GM23338 (cell line): ENCODE data around the gene OR14A16. TPM values are rescaled to one million over a fixed set of nuclear protein-coding genes. Genes with fewer than 3 reads are reported as not detected.

Experiments
- ATAC-seq: fragments of 200-7000 bp; cut with Tn5 transposase; 3 replicates; pipeline ENCODE4 v1.9.1; 2020
- DNase-seq: peaks from one replicate; pipeline ENCODE4 v3.0.0-alpha.2; 2015; ENCODE audit warnings: low spot score
- H2AFZ ChIP-seq: fragments of 200-600 bp; sonication (generic); 2 replicates; pipeline ENCODE4 v1.8.0; 2016; ENCODE audit warnings: antibody characterized with exemption, mild to moderate bottlenecking, moderate library complexity
- H3F3A ChIP-seq: fragments of 200-600 bp; sonication (generic); replicated peaks from 2 replicates; pipeline ENCODE4 v1.8.0; 2017; ENCODE audit warnings: antibody characterized with exemption, mixed run types, low read depth
- H3K27ac ChIP-seq: fragments of 200-600 bp; sonication (generic); 2 replicates; pipeline ENCODE4 v1.6.1; 2016; ENCODE audit warnings: low read depth
- H3K27me3 ChIP-seq: fragments of 200-600 bp; sonication (generic); 2 replicates; pipeline ENCODE4 v1.8.0; 2016; ENCODE audit warnings: mild to moderate bottlenecking, mixed run types, moderate library complexity; ENCODE audit not compliant: insufficient read depth
- H3K36me3 ChIP-seq: fragments of 200-600 bp; sonication (generic); 2 replicates; pipeline ENCODE4 v1.8.0; 2016; ENCODE audit warnings: mild to moderate bottlenecking; ENCODE audit not compliant: insufficient read depth
- H3K4me1 ChIP-seq: fragments of 200-600 bp; sonication (generic); 2 replicates; pipeline ENCODE4 v1.8.0; 2016; ENCODE audit warnings: mild to moderate bottlenecking, moderate library complexity; ENCODE audit not compliant: insufficient read depth
- H3K4me2 ChIP-seq: fragments of 200-600 bp; sonication (generic); 2 replicates; pipeline ENCODE4 v1.7.1; 2017; ENCODE audit warnings: mixed run types
- H3K4me3 ChIP-seq: fragments of 200-600 bp; sonication (generic); 2 replicates; pipeline ENCODE4 v1.6.1; 2016; ENCODE audit warnings: mixed run types
- H3K79me2 ChIP-seq: fragments of 200-600 bp; sonication (generic); replicated peaks from 2 replicates; pipeline ENCODE4 v1.8.0; 2017; ENCODE audit warnings: mild to moderate bottlenecking; ENCODE audit not compliant: insufficient read depth
- H3K9me2 ChIP-seq: fragments of 200-600 bp; sonication (generic); 2 replicates; pipeline ENCODE4 v1.8.0; 2017; ENCODE audit not compliant: insufficient read depth
- H4K20me1 ChIP-seq: fragments of 200-600 bp; sonication (generic); replicated peaks from 2 replicates; pipeline ENCODE4 v1.8.0; 2017; ENCODE audit warnings: mild to moderate bottlenecking; ENCODE audit not compliant: insufficient read depth
- H3K27ac Mint-ChIP-seq: 2 replicates; pipeline ENCODE4 v1.8.0; 2020; ENCODE audit warnings: inconsistent platforms, mild to moderate bottlenecking, moderate library complexity, mixed read lengths
- H3K27me3 Mint-ChIP-seq: 3 replicates; pipeline ENCODE4 v1.8.0; 2022; ENCODE audit warnings: low read depth, mild to moderate bottlenecking, moderate library complexity, mixed read lengths, inconsistent platforms; ENCODE audit not compliant: insufficient read depth, poor library complexity
- H3K36me3 Mint-ChIP-seq: 3 replicates; pipeline ENCODE4 v1.8.0; 2021; ENCODE audit warnings: low read depth, mild to moderate bottlenecking, inconsistent platforms, moderate library complexity, mixed read lengths
- H3K4me1 Mint-ChIP-seq: 3 replicates; pipeline ENCODE4 v1.8.0; 2020; ENCODE audit warnings: mild to moderate bottlenecking, inconsistent platforms, mixed read lengths
- H3K4me3 Mint-ChIP-seq: 3 replicates; pipeline ENCODE4 v1.8.0; 2021; ENCODE audit warnings: moderate library complexity, mild to moderate bottlenecking, inconsistent platforms, mixed read lengths
- H3K9me3 Mint-ChIP-seq: 3 replicates; pipeline ENCODE4 v1.8.0; 2020; ENCODE audit warnings: moderate library complexity, mild to moderate bottlenecking, inconsistent platforms, mixed read lengths
- CREB1 ChIP-seq: fragments of 250-450 bp; sonication (Bioruptor Pico); IDR thresholded peaks from 2 replicates; pipeline ENCODE4 v1.5.0; 2020; ENCODE audit warnings: low read depth, mild to moderate bottlenecking, moderate library complexity
- EZH2 ChIP-seq: fragments of 200-600 bp; sonication (generic); IDR thresholded peaks from one replicate; pipeline ENCODE4 v1.8.0; 2017; ENCODE audit warnings: antibody characterized with exemption, mild to moderate bottlenecking, low read depth; ENCODE audit not compliant: unreplicated experiment
- EZH2phosphoT487 ChIP-seq: fragments of 200-600 bp; sonication (generic); IDR thresholded peaks from one replicate; pipeline ENCODE4 v1.8.1; 2018; ENCODE audit warnings: antibody characterized with exemption; ENCODE audit not compliant: unreplicated experiment
- JUNB ChIP-seq: IDR thresholded peaks from one replicate; pipeline ENCODE4 v1.6.1; 2016; ENCODE audit warnings: antibody characterized with exemption; ENCODE audit not compliant: unreplicated experiment
- NANOG ChIP-seq: IDR thresholded peaks from 2 replicates; pipeline ENCODE4 v1.6.1; 2016; ENCODE audit warnings: antibody characterized with exemption, borderline replicate concordance
- POLR2AphosphoS5 ChIP-seq: IDR thresholded peaks from 2 replicates; pipeline ENCODE4 v1.6.1; 2016; ENCODE audit warnings: antibody characterized with exemption, low read depth
- REST ChIP-seq: IDR thresholded peaks from one replicate; pipeline ENCODE4 v1.6.1; 2018; ENCODE audit warnings: antibody characterized with exemption; ENCODE audit not compliant: unreplicated experiment
- STAT1 ChIP-seq: IDR thresholded peaks from one replicate; pipeline ENCODE4 v1.6.1; 2016; ENCODE audit warnings: antibody characterized with exemption; ENCODE audit not compliant: unreplicated experiment
- ZNF114 ChIP-seq: fragments of 250-450 bp; sonication (Bioruptor Pico); IDR thresholded peaks from 2 replicates; pipeline ENCODE4 v1.5.0; 2020; ENCODE audit warnings: mild to moderate bottlenecking, moderate library complexity
- ZNF331 ChIP-seq: fragments of 250-450 bp; sonication (Bioruptor Pico); IDR thresholded peaks from 2 replicates; pipeline ENCODE4 v1.5.0; 2020; ENCODE audit warnings: low read depth, mild to moderate bottlenecking, moderate library complexity
- polyA plus RNA-seq: library from polyadenylated mRNA; unstranded; fragments of >200 nt; fragmentation: Nextera tagmentation; extraction: Ambion mirVana; gene quantifications from 2 replicates; pipeline ENCODE4 v1.2.1, GENCODE V29; 2016
- total RNA-seq: library from RNA; depleted of rRNA; stranded (reverse); fragments of >200 nt; shearing (Covaris generic); gene quantifications from 2 replicates; pipeline ENCODE4 v1.2.3, GENCODE V29; 2014
- TF ChIP-seq, protein P1 (sequence below): IDR thresholded peaks from 2 replicates; pipeline ENCODE4 v1.6.1; 2016; ENCODE audit warnings: antibody characterized with exemption
- TF ChIP-seq, protein P2 (sequence below), 2 experiments: fragments of 200-600 bp in 1 of 2; sonication (generic) in 1 of 2; conservative IDR thresholded peaks; 2 replicates each; pipeline versions ENCODE4 v1.5.1 to v1.6.1; 2016 to 2017; ENCODE audit warnings: antibody characterized with exemption in 2 of 2, low read depth in 2 of 2, mild to moderate bottlenecking in 2 of 2, moderate library complexity in 1 of 2
- TF ChIP-seq, protein P3 (sequence below): fragments of 250-450 bp; sonication (Bioruptor Pico); IDR thresholded peaks from 2 replicates; pipeline ENCODE4 v1.5.0; 2020; ENCODE audit warnings: mild to moderate bottlenecking, moderate library complexity

The OR14A16 gene
- total and polyA plus RNA-seq, 2 experiments from 2014 or later = 0.34 TPM; not detected in 1

GRCh38 chr1:247841796-247842195, 17.9 kb upstream of the OR14A16 start, which contains the start of gene OR11L1:
TSS of gene OR11L1 (minus strand) at chr1:247841896. CDS start at chr1:247841896, 0 bp downstream.
- Histone ChIP-seq H2AFZ (no peak within 1 kb of the TSS), H3K9me2 (no peaks in the 10 kb centered on the region), H3K27ac (no peak within 1 kb of the TSS), H3K4me3 (no peak within 1 kb of the TSS), H3K27me3 (no peaks in the 10 kb centered on the region), H3F3A (no peaks in the 10 kb centered on the region), H4K20me1 (no peaks in the 10 kb centered on the region), H3K4me1 (peaks cover 20% of the 10 kb centered on the region), H3K36me3 (no peaks in the 10 kb centered on the region), H3K4me2 (no peak within 1 kb of the TSS), H3K79me2 (no peaks in the 10 kb centered on the region)
- Mint-ChIP-seq H3K36me3 (no peaks in the 10 kb centered on the region; the same call in 1 of the 3 replicates), H3K4me1 (no peaks in the 10 kb centered on the region), H3K9me3 (peaks cover 49% of the 10 kb centered on the region), H3K27me3 (peaks cover 5% of the 10 kb centered on the region), H3K27ac (no peak within 1 kb of the TSS), H3K4me3 (no peak within 1 kb of the TSS)
- DNase-seq (no peak), ATAC-seq (no peak)
- TF ChIP-seq NANOG (no peak), JUNB (no peak), POLR2AphosphoS5 (no peak), CREB1 (CRISPR knock-in tag) (no peak), ZNF114 (CRISPR knock-in tag) (no peak), EZH2 (no peak), STAT1 (no peak), ZNF331 (CRISPR knock-in tag) (no peak), REST (no peak), EZH2phosphoT487 (no peak)
- TF ChIP-seq, protein P1, sequence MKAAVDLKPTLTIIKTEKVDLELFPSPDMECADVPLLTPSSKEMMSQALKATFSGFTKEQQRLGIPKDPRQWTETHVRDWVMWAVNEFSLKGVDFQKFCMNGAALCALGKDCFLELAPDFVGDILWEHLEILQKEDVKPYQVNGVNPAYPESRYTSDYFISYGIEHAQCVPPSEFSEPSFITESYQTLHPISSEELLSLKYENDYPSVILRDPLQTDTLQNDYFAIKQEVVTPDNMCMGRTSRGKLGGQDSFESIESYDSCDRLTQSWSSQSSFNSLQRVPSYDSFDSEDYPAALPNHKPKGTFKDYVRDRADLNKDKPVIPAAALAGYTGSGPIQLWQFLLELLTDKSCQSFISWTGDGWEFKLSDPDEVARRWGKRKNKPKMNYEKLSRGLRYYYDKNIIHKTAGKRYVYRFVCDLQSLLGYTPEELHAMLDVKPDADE = no peak
- TF ChIP-seq, protein P2, sequence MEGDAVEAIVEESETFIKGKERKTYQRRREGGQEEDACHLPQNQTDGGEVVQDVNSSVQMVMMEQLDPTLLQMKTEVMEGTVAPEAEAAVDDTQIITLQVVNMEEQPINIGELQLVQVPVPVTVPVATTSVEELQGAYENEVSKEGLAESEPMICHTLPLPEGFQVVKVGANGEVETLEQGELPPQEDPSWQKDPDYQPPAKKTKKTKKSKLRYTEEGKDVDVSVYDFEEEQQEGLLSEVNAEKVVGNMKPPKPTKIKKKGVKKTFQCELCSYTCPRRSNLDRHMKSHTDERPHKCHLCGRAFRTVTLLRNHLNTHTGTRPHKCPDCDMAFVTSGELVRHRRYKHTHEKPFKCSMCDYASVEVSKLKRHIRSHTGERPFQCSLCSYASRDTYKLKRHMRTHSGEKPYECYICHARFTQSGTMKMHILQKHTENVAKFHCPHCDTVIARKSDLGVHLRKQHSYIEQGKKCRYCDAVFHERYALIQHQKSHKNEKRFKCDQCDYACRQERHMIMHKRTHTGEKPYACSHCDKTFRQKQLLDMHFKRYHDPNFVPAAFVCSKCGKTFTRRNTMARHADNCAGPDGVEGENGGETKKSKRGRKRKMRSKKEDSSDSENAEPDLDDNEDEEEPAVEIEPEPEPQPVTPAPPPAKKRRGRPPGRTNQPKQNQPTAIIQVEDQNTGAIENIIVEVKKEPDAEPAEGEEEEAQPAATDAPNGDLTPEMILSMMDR (conservative IDR thresholded peaks at IDR 0.05; ENCODE audit: low read depth in 2 of 2) = no peak
- TF ChIP-seq, protein P3, sequence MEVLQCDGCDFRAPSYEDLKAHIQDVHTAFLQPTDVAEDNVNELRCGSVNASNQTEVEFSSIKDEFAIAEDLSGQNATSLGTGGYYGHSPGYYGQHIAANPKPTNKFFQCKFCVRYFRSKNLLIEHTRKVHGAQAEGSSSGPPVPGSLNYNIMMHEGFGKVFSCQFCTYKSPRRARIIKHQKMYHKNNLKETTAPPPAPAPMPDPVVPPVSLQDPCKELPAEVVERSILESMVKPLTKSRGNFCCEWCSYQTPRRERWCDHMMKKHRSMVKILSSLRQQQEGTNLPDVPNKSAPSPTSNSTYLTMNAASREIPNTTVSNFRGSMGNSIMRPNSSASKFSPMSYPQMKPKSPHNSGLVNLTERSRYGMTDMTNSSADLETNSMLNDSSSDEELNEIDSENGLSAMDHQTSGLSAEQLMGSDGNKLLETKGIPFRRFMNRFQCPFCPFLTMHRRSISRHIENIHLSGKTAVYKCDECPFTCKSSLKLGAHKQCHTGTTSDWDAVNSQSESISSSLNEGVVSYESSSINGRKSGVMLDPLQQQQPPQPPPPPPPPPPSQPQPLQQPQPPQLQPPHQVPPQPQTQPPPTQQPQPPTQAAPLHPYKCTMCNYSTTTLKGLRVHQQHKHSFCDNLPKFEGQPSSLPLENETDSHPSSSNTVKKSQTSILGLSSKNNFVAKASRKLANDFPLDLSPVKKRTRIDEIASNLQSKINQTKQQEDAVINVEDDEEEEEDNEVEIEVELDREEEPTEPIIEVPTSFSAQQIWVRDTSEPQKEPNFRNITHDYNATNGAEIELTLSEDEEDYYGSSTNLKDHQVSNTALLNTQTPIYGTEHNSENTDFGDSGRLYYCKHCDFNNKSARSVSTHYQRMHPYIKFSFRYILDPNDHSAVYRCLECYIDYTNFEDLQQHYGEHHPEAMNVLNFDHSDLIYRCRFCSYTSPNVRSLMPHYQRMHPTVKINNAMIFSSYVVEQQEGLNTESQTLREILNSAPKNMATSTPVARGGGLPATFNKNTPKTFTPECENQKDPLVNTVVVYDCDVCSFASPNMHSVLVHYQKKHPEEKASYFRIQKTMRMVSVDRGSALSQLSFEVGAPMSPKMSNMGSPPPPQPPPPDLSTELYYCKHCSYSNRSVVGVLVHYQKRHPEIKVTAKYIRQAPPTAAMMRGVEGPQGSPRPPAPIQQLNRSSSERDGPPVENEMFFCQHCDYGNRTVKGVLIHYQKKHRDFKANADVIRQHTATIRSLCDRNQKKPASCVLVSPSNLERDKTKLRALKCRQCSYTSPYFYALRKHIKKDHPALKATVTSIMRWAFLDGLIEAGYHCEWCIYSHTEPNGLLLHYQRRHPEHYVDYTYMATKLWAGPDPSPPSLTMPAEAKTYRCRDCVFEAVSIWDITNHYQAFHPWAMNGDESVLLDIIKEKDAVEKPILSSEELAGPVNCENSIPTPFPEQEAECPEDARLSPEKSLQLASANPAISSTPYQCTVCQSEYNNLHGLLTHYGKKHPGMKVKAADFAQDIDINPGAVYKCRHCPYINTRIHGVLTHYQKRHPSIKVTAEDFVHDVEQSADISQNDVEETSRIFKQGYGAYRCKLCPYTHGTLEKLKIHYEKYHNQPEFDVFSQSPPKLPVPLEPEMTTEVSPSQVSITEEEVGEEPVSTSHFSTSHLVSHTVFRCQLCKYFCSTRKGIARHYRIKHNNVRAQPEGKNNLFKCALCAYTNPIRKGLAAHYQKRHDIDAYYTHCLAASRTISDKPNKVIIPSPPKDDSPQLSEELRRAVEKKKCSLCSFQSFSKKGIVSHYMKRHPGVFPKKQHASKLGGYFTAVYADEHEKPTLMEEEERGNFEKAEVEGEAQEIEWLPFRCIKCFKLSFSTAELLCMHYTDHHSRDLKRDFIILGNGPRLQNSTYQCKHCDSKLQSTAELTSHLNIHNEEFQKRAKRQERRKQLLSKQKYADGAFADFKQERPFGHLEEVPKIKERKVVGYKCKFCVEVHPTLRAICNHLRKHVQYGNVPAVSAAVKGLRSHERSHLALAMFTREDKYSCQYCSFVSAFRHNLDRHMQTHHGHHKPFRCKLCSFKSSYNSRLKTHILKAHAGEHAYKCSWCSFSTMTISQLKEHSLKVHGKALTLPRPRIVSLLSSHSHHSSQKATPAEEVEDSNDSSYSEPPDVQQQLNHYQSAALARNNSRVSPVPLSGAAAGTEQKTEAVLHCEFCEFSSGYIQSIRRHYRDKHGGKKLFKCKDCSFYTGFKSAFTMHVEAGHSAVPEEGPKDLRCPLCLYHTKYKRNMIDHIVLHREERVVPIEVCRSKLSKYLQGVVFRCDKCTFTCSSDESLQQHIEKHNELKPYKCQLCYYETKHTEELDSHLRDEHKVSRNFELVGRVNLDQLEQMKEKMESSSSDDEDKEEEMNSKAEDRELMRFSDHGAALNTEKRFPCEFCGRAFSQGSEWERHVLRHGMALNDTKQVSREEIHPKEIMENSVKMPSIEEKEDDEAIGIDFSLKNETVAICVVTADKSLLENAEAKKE (CRISPR knock-in tag) = no peak
